Hepatocyte (in vitro differentiated cells): ENCODE measurements around the gene IMMP2L. TPM values are rescaled to one million over a fixed set of nuclear protein-coding genes. Genes with fewer than 3 reads are reported as not detected.

Source experiments
- DNase-seq: peaks from one replicate; pipeline ENCODE4 v3.0.0-alpha.2; 2016; ENCODE audit warnings: low spot score
- H2AFZ ChIP-seq: fragments of 200-600 bp; sonication (generic); 2 replicates; pipeline ENCODE4 v1.6.0; 2016; ENCODE audit warnings: antibody characterized with exemption, mild to moderate bottlenecking
- H3K27ac ChIP-seq: fragments of 200-600 bp; sonication (generic); 2 replicates; pipeline ENCODE4 v1.5.1; 2016; ENCODE audit warnings: mild to moderate bottlenecking
- H3K27me3 ChIP-seq: fragments of 200-600 bp; sonication (generic); 2 replicates; pipeline ENCODE4 v1.6.1; 2016
- H3K36me3 ChIP-seq: fragments of 200-600 bp; sonication (generic); replicated peaks from 2 replicates; pipeline ENCODE4 v1.5.1; 2016; ENCODE audit warnings: low read depth; ENCODE audit not compliant: insufficient read depth
- H3K4me1 ChIP-seq: fragments of 200-600 bp; sonication (generic); 2 replicates; pipeline ENCODE4 v1.5.1; 2016; ENCODE audit warnings: mild to moderate bottlenecking, moderate library complexity; ENCODE audit not compliant: insufficient read depth
- H3K4me2 ChIP-seq: fragments of 200-600 bp; sonication (generic); 2 replicates; pipeline ENCODE4 v1.6.0; 2016
- H3K4me3 ChIP-seq: fragments of 200-600 bp; sonication (generic); 2 replicates; pipeline ENCODE4 v1.5.1; 2016; ENCODE audit warnings: mild to moderate bottlenecking
- H3K79me2 ChIP-seq: fragments of 200-600 bp; sonication (generic); 2 replicates; pipeline ENCODE4 v1.6.0; 2017; ENCODE audit warnings: mild to moderate bottlenecking
- H3K9me2 ChIP-seq: fragments of 200-600 bp; sonication (generic); replicated peaks from 2 replicates; pipeline ENCODE4 v1.6.0; 2017; ENCODE audit warnings: mild to moderate bottlenecking; ENCODE audit not compliant: insufficient read depth
- H3K9me3 ChIP-seq: fragments of 200-600 bp; sonication (generic); 2 replicates; pipeline ENCODE4 v1.5.1; 2016; ENCODE audit warnings: low read depth, mild to moderate bottlenecking
- H4K20me1 ChIP-seq: fragments of 200-600 bp; sonication (generic); 2 replicates; pipeline ENCODE4 v1.6.0; 2016; ENCODE audit warnings: mild to moderate bottlenecking; ENCODE audit not compliant: insufficient read depth, poor library complexity, severe bottlenecking
- EZH2 ChIP-seq: fragments of 200-600 bp; sonication (generic); IDR thresholded peaks from 2 replicates; pipeline ENCODE4 v1.6.1; 2016; ENCODE audit warnings: antibody characterized with exemption, mild to moderate bottlenecking, borderline replicate concordance
- EZH2phosphoT487 ChIP-seq: fragments of 200-600 bp; sonication (generic); IDR thresholded peaks from one replicate; pipeline ENCODE4 v1.6.1; 2018; ENCODE audit warnings: antibody characterized with exemption, mild to moderate bottlenecking, low read depth, moderate library complexity; ENCODE audit not compliant: unreplicated experiment, severe bottlenecking
- WGBS: methylation state at CpG from one replicate; pipeline ENCODE4 v1.1.6; 2016; ENCODE audit warnings: low lambda C conversion rate; ENCODE audit errors: missing lambda C conversion rate; 5-methylcytosine and 5-hydroxymethylcytosine counted together
- polyA plus RNA-seq: library from polyadenylated mRNA; unstranded; fragments of >200 nt; fragmentation: Nextera tagmentation; extraction: Ambion mirVana; gene quantifications from 2 replicates; pipeline ENCODE4 v1.2.1, GENCODE V29; 2016
- total RNA-seq: library from RNA; depleted of rRNA; stranded (reverse); fragments of >200 nt; gene quantifications from 2 replicates; pipeline ENCODE4 v1.2.3, GENCODE V29; 2014
- TF ChIP-seq, protein P1 (sequence below): fragments of 200-600 bp; sonication (generic); IDR thresholded peaks from 2 replicates; pipeline ENCODE4 v1.5.1; 2016; ENCODE audit warnings: antibody characterized with exemption, mild to moderate bottlenecking; ENCODE audit not compliant: poor library complexity

Gene IMMP2L
- total and polyA plus RNA-seq, 2 experiments from 2014 or later, result 13.3 to 17.6 TPM

DNA sequence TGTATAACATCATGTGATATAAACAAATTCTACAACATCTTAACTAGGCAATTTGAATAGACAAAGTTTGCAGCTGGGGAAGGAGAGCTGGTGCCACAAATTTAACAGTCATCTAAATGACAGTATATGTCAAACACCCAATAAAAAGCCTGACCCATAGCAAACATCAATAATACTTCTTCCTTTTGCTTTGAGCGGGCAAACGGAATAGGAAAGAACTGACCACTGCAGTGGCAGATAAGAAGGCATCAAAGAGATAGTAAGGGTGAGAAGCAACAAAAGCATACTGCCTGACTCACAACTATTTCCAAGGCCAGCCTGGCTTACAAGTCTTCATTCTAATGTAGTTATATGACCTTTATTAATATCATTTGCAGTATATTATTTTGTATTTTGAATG, 371.5 kb downstream of the IMMP2L start:
- no peaks in the 10 kb centered on the region for H3K79me2 ChIP-seq
- WGBS, result 38% methylated on average over 2 of the region's 2 CpGs

DNA sequence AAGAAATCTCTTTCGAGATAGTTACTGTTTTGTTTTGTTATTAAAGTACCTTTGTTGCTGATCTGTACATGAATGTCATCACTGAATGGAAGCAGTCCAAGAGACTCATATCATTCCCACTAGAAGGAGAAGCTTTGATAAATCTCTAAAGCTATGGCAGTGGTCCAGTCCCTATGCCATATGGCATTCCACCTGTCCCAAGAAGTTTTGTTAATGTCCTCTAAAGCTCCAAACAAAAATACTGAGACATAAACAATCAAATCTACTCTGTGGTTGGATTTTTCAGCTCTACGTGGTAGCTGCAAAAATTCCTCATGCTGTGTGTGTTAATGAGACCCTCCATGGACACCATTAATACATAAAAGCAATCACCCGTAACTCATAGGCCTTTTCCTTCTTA, 377.3 kb downstream of the IMMP2L start:
- no peaks in the 10 kb centered on the region for H4K20me1 ChIP-seq
- TF ChIP-seq EZH2phosphoT487, result no peak
- TF ChIP-seq, protein P1, sequence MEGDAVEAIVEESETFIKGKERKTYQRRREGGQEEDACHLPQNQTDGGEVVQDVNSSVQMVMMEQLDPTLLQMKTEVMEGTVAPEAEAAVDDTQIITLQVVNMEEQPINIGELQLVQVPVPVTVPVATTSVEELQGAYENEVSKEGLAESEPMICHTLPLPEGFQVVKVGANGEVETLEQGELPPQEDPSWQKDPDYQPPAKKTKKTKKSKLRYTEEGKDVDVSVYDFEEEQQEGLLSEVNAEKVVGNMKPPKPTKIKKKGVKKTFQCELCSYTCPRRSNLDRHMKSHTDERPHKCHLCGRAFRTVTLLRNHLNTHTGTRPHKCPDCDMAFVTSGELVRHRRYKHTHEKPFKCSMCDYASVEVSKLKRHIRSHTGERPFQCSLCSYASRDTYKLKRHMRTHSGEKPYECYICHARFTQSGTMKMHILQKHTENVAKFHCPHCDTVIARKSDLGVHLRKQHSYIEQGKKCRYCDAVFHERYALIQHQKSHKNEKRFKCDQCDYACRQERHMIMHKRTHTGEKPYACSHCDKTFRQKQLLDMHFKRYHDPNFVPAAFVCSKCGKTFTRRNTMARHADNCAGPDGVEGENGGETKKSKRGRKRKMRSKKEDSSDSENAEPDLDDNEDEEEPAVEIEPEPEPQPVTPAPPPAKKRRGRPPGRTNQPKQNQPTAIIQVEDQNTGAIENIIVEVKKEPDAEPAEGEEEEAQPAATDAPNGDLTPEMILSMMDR, result no peak
- no peak for TF ChIP-seq EZH2
- DNase-seq, result no peak
- H3K4me1 ChIP-seq, result no peaks in the 10 kb centered on the region
- H2AFZ ChIP-seq, result no peak overlapping the region
- H3K9me3 ChIP-seq, result no peaks in the 10 kb centered on the region
- H3K4me3 ChIP-seq, result no peak overlapping the region
- H3K27ac ChIP-seq, result no peak overlapping the region
- H3K9me2 ChIP-seq, result no peaks in the 10 kb centered on the region
- 85% methylated on average over 3 of the region's 3 CpGs for WGBS
- no peak overlapping the region for H3K4me2 ChIP-seq
- H3K36me3 ChIP-seq, result no peaks in the 10 kb centered on the region
- H3K79me2 ChIP-seq, result no peaks in the 10 kb centered on the region
- H3K27me3 ChIP-seq, result no peaks in the 10 kb centered on the region

More for the DNA sequence above, 371.5 kb downstream of the IMMP2L start:
- Histone ChIP-seq H3K4me3 (no peak overlapping the region), H4K20me1 (no peaks in the 10 kb centered on the region), H3K27ac (no peak overlapping the region), H3K4me2 (no peak overlapping the region), H2AFZ (no peak overlapping the region), H3K27me3 (no peaks in the 10 kb centered on the region), H3K4me1 (no peaks in the 10 kb centered on the region), H3K9me3 (no peaks in the 10 kb centered on the region), H3K9me2 (no peaks in the 10 kb centered on the region), H3K36me3 (no peaks in the 10 kb centered on the region)
- TF ChIP-seq EZH2phosphoT487, result no peak
- TF ChIP-seq, protein P1, result no peak
- TF ChIP-seq EZH2, result no peak
- no peak for DNase-seq

DNA sequence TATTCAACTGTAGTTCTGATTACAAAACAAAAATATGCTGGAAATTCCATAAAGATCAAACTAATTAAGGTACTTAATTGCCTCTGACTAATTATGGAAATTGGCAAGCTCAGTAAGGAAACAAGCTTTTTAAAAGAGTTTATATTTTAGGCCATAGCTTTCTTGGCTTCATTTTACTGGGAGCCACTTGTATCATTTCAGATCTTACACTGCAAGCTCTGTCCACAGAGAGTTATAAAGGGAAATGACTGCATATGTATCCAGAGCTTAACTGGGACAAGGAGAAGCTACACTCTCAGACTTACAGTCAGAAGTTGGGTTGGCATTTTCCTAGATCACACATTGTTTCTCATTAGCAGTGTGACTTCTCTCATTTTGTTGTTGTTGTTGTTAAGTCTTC, 379.0 kb downstream of the IMMP2L start:
- H3K27me3 ChIP-seq, result no peaks in the 10 kb centered on the region

More for the DNA sequence above, 379.0 kb downstream of the IMMP2L start:
- Histone ChIP-seq H3K9me2 (no peaks in the 10 kb centered on the region), H3K79me2 (no peaks in the 10 kb centered on the region), H3K27ac (no peak overlapping the region), H3K9me3 (no peaks in the 10 kb centered on the region), H3K36me3 (no peaks in the 10 kb centered on the region), H3K4me1 (no peaks in the 10 kb centered on the region), H4K20me1 (no peaks in the 10 kb centered on the region), H3K4me3 (no peak overlapping the region), H2AFZ (no peak overlapping the region), H3K4me2 (no peak overlapping the region)
- TF ChIP-seq EZH2 (no peak), EZH2phosphoT487 (no peak)
- TF ChIP-seq, protein P1, result no peak
- no peak for DNase-seq
